ENCODE results near the gene ARHGAP40. TPM values are rescaled to one million over a fixed set of nuclear protein-coding genes. Genes with fewer than 3 reads are reported as not detected.
"Not testable (repeated sequence)": the region's sequence is repeated elsewhere in the genome, so short reads cannot be mapped to it uniquely, and the experiment has no call there.

ARHGAP40 gene
- total RNA-seq, 1 donor from 2014 or later: not detected

DNA sequence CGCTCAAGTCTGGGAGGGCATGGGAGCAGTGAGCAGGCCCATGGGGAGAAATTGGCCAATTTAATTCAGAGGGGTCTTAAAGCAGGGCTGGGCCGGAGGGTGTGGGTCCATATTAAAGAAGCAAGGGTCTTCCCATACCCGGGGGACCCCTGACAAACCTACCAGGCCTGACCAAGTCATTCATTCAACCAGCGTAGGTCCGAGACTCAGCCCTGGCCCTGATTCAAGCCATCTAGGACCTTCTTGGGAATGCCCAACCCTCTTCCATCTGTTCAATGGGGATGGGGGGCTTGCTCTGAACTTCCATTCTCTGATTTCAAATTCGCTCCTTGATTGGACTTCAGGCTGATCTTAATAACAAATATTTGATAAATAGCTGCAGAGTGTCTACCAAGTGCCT is 13.3 kb upstream of the ARHGAP40 start:
- intact Hi-C loops (cut with micrococcal nuclease): no loop called here

DNA sequence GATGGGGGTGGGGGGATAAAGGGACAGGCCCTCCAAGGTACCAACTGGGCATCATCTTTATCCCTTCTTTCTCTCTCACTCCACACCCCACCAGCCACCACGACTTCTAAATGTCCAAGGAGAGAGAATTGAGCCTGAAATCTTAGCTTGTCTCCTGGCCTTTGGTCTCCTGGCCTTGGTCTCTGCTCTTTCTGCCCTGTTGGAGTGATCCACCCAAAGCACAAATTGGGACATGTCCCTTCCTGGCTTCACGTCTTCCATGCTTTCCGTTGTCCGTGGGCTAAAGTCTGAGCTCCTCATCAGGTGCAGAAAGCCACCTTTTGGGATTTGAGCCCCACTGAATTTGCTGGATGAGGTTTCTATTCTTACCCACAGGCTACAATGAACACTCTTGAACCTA is 12.3 kb upstream of the ARHGAP40 start:
- intact Hi-C loops (cut with micrococcal nuclease): no loop called here

DNA sequence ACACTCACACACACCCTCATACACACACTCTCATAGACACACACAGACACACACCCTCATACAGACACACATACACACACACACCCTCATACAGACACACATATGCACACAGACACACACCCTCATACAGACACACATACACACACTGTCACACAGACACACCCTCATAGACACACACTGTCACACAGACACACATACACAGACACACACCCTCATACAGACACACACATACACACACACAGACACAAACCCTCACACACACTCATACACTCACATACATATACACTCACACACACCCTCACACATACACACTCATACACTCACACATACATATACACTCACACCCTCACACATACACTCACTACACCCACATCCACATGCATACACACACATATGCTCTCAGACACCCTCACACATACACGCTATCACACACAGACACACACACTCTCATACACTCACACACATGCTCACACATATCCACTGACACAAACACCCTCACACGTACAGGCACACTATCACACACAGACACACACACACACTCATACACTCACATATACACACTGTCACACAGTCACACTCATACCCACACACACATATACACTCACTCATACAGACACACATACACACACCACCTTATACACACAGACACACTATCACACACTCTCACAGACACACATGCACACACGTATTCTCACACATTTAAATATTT is 11.5 kb upstream of the ARHGAP40 start:
- intact Hi-C loops (cut with micrococcal nuclease): no loop called here

DNA sequence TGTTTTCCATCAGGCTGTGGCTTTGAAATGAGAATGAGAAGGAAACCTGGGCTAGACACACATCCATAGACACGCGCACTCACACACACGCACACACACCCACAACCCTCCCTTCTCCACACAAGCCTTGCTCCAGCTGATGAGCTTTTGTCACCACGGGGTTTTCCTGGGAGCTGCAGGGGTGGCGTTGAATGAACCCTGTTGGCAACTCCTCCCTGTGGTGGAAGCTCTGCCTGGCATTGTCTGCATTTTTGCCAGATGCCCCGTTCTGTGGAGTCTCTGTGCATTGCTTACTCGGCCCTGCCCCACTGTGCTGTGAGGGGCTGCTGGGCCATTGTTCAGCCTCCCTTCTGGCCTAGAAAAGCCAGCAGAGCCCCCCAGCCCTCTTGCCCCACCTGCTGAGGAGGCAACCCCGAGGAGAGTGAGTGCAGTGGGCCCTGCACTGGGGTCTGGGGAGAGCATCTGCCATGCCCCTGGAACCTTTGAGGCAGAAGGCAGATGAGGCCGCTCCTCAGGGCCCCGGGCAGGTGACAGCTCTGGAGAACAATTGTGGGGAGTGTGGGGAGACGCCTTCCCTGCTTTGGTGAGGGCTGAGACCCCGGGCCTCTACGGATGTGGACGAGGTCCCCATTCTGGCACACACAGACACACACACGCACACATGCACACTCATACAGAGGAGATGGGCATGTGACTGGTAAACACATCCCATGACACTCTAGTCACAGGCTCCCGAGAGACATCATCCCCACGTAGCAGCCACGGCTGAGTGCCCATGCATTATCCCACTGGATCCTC is 10.7 kb upstream of the ARHGAP40 start:
- intact Hi-C loops (cut with micrococcal nuclease): no loop called here

DNA sequence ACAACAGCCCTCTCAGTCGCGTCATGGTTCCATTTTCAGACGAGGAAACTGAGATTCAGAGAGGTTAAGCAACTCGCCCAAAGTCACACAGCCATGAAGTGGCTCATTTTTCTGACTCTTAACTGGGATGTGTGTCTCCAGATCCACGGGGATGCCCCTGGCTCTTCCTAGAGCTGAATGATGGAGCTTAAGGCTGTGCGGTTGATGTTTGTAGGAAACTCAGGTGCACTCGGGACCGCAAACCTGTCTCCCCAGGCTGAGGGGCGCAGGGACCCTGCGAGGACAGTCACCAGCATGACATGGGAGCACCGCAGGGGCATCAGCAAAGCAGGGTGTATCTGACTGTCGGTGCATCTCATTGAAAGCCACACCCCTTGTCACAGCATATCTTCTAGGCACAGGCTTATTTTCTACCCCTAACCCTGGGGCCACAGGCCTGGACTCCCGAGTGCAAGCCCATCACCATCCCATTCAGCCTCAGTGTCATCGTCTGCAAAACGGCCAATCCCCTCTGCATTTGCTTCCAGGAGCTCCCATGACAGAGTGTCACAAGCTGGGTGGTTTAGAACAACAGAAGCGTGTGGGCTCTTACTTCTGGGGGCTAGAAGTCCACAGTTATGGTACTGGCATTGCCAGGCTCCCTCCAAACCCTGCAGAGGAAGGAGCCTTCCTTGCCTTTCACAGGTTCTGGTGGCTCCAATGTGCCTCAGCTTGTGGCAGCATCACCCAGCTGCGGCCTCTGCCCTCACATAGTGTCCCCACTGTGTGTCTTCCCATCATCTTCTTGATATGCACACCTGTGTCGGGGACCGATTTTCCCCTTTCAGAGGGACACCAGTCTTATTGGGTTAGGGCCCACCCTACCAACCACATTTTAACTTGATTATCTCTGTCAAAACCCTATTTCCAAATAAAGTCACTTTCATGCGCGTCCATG is 9.9 kb upstream of the ARHGAP40 start:
- intact Hi-C loops (cut with micrococcal nuclease): no loop called here

DNA sequence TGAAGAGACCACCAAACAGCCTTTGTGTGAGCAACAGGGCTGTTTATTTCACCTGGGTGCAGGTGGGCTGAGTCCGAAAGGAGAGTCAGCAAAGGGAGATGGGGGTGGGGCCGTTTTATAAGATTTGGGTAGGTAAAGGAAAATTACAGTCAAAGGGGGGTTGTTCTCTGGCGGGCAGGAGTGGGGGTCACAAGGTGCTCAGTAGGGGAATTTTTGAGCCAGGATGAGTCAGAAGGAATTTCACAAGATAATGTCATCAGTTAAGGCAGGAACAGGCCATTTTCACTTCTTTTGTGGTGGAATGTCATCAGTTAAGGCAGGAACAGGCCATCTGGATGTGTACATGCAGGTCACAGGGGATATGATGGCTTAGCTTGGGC is 9.2 kb upstream of the ARHGAP40 start:
- intact Hi-C loops (cut with micrococcal nuclease): not testable (repeated sequence)

DNA sequence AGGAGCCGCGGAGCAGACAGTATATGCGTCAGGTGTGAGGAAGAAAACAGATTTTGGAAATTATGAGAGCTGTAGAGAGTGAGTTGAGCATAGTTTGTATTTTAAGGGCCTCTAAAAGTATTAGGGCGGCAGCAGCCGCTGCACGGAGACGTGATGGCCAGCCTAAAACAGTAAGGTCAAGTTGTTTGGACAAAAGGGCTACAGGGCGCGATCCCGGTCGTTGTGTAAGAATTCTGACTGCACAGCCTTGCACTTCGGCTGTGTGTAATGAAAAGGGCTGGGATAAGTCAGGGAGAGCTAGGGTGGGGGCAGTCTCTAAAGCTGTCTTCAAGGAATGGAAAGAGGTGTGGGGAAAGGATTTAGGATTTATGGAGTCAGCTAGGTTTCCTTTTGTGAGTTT is 7.3 kb upstream of the ARHGAP40 start:
- intact Hi-C loops (cut with micrococcal nuclease): not testable (repeated sequence)

DNA sequence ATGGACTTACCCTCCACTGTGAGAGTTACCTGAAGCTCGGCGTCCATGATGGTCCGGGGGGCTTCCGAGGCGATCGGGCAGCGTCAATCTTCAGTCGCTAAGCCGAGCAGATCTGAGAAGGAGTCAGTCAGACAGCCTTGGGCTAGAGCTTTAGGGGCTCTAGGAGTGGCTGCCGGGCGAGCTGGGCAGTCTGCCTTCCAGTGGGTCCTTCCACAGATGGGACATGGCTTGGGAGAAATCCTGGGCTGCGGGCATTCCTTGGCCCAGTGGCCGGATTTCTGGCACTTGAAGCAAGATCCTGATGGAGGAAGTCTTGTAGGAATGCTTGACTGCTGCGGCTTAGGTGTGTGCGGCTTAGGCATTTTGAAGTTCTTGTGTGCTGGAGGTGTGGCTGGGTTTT is 5.7 kb upstream of the ARHGAP40 start:
- intact Hi-C loops (cut with micrococcal nuclease): not testable (repeated sequence)

DNA sequence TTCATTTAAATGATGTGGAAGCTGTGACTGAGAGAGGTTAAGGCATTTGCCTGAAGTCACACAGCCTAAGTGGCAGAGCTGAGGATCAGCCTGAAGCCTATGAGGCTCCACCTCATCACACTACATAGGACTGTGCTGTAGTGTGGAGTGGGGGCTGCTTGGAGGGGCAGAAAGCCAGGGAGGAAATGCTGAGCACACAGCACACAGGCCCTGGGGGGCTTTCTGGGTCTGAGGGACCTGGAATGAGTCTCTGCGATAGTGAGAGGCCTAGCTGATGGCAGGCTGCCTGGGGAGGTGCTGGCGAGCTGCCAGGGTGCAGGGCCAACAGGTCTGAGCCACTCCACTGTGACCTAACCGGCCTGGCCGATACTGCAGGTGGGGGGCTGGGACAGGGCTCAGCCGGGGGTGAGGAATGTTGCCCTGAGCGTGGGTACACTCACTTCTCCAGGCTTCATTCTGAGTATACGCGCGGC is 2.2 kb upstream of the ARHGAP40 start:
- intact Hi-C loops (cut with micrococcal nuclease): no loop called here

DNA sequence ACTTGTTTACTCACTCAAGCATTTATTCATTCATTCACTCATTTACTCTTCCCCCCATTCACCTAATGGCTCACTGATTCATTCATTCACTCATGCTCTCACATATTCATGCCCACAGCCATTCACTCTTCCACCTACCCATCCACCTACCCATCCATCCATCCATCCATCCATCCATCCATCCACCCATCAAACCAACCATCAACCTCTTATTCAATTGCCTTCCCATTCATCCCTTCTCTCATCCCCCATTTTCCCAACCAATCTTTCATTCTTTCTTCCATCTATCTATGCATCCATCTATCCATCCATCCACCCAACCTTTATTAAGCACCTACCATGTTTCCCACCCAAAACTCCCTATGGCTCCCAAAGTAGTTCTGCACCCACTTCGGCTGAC is 1.6 kb upstream of the ARHGAP40 start:
- intact Hi-C loops (cut with micrococcal nuclease): no loop called here

DNA sequence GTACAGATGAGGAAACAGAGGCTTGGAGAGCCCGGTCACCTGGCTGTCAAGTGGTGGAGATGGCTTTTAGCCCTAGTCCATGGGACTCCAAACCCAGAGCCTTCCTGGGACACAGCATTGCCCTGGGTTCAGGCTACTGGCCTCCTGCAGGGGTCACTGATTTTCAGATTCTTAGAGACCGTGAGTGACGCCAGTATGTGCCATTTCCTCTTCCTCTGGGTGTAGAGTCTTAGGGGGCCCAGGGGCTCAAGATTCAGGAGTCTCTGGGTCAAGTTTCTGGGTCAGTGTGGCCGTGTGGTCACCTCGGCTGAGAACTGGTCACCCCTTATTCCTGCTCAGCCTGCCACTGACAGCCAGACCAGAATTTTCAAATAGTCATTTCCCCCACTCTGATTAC is 574 bp downstream of the ARHGAP40 start:
- intact Hi-C loops (cut with micrococcal nuclease): no loop called here

DNA sequence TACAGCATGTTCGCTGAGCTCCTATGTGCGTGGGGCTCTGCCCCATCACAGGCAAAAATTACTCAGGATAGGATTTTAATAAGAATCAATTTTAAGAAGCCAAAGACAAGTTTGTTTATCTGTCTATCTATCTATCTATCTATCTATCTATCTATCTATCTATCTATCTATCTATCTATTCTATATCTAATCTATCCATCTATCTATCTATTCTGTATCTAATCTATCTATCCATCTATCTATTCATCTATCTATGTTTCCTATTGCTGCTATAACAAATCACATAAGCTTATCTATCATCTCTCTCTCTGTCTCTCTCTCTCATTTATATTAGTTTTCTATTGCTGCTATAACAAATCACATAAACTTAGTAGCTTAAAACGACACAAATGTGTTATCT is 1.7 kb downstream of the ARHGAP40 start:
- intact Hi-C loops (cut with micrococcal nuclease): no loop called here

DNA sequence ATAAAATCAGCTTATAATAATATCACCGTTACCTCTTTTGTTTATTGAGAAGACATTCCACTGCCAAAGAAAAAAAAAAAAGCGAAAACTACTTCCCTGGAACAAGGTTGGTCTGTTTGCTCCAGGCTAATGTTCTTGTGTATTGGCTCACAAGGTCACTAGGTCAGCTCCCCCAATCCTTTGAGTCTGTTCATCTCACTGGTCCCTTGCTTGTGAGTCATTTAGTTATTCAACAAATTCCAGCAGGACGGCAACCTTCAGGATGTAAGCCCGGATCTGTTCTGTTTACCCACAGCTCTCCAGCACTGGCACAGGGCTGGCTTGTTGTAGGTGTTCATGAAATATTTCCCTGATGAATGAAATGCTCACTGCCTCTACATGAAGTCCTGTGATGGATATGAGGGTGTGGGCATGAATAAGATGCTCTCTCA is 3.3 kb downstream of the ARHGAP40 start:
- intact Hi-C loops (cut with micrococcal nuclease): no loop called here

DNA sequence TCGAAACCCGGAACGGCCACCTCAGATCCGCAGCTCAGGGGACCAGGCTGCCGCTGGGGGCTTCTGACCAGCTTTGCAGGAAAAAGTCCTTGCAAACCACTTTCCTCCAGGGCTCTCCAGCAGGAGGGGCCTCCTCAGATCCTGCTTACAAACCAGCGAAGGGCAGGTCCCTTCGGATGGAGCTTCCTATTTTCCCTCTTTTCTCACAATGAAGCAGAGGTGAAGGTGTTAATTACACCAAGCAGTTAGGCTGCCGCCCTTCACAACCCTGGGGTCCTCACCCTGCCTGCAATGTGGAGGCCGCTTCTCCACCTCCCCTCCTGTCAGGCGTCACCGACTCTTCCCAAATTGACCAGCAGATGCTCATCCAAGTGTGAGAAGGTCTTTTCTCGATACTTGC is 5.7 kb downstream of the ARHGAP40 start:
- intact Hi-C loops (cut with micrococcal nuclease): no loop called here

DNA sequence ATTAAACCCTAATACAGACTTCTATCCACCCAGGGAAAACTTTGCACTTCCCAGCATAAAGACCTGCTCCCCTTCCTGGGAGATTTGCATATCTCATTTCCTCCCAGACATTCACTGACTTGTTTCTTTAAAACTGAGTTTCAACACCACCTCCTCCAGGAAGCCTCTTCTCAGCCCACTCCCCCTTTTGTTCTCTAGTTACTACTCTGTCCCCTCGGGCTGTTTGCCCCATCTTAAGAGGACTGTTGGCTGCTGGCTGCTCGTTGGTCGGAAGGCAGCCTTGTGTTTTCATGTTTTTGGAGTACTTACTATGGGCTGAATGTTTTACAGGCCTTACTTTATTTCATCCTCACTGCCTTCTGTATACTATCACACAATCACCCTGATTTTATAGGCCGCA is 6.6 kb downstream of the ARHGAP40 start:
- intact Hi-C loops (cut with micrococcal nuclease): no loop called here

DNA sequence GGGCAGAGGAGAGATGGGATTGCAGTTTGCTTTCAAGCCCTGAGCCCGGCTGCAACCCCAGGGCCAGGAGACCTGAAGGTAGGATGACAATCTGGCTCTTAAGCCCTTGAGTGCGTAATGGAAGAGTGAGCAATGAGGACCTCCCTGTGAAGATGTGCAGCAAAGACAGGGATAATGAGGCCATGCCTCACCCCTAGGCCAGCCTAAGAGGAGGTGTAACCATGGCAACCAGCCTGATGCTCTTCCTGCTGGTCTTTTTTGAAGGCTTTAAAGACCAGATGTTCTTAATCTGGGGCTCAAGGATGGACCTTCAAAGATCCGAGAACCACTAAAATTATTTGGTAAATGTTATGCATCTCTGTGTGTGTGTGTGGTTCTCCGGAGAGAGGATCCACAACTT is 8.2 kb downstream of the ARHGAP40 start:
- intact Hi-C loops (cut with micrococcal nuclease): no loop called here

DNA sequence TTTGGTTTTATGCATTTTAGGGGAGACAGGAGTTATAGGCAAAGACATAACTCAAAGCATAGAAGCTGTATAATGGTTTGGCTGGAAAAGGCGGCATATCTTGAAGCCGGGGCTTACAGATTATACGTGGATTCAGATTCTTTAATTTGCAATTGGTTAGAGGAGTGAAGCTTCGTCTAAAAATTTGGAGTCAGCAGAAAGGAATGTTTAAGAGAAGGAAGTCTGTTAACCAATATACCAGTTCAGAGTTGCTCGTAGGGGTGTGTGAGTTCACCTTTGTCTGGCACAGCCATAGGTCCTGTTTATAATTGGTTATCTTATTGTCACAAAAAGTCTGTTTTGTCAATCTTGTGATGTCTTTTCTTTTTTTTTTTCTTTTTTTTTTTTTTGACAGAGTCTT is 8.9 kb downstream of the ARHGAP40 start:
- intact Hi-C loops (cut with micrococcal nuclease): no loop called here

DNA sequence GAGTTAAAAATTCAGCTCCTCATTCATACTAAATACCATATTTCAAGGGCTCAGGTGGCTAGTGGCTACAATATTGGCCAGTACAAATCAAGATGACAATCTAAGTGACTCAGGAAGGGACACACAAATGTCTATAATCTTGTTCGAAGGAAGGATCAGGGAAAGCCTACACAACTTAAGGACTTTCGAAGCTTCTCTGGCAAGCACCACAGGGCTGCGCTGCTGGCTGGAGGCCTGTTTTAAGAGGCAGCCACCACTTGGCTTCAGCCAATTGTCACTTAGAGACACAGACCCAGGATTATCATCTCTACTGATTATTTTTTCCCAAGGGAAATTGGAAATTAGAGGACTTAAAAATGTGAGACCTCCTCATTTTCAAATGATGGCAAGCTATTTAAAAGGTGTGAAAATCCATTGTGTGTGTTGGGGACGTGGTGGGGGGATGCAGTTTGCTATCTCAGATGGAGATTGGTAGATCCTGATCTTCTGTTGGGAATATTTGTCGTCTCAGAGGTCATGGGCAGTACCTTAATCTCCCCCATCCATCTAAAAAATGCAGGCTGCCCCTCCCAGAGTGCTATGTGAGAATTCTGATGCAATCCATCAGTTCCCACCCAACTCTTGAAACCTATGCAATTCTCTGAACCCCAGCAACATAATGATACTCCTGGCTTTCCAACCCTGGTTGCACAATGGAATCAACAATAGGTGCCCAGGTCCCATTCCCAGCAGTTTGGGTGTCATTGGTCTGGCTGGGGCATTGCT is 11.3 kb downstream of the ARHGAP40 start:
- intact Hi-C loops (cut with micrococcal nuclease): no loop called here

DNA sequence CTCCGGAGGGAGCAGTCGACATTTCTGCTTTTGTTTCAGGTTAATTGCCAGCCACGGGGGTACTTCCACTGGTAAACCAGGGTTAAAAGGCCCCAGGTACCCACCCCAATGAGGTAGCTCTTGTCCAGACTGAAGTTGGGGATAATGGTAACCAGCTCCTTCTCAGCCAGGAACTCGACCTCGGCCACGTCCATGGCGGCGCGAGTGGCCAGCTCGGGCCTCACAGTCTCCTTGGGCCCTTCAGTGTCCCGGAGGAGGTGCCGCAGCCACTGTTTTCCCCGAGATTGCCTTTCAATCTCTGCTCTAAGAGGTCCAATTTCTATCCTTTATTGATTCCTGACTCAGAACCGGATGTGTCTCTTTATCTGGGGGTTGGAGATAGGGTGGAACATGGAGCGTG is 13.7 kb downstream of the ARHGAP40 start:
- intact Hi-C loops (cut with micrococcal nuclease): no loop called here

DNA sequence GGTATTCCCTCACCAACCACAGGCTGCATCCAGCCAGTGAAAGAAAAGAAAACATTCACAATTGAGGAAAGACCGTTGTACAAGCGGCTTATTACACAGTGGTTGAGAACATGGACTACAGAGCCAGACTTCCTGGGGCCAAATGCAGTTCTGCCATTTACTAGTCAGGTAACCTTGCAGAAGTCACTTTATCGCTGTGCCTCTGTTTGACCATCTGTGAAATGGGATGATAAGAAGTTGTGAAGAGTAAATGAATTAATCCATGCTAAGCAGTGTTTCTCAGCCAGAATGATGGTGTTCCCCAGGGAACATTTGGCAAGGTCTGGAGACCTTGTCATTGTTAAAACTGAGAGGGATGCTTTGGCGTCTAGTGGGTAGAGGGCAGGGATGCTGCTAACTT is 14.8 kb downstream of the ARHGAP40 start:
- intact Hi-C loops (cut with micrococcal nuclease): no loop called here

Data from T-helper 1 cell treated with Interleukin-12 subunit alpha and Interleukin-12 subunit beta and Interleukin-4 antibody, amounts not matched to agents 30 ng/mL and 1 ng/mL, for 36 hours (primary cell).